ENCODE data around the gene ERGIC1.

The ERGIC1 gene

DNA sequence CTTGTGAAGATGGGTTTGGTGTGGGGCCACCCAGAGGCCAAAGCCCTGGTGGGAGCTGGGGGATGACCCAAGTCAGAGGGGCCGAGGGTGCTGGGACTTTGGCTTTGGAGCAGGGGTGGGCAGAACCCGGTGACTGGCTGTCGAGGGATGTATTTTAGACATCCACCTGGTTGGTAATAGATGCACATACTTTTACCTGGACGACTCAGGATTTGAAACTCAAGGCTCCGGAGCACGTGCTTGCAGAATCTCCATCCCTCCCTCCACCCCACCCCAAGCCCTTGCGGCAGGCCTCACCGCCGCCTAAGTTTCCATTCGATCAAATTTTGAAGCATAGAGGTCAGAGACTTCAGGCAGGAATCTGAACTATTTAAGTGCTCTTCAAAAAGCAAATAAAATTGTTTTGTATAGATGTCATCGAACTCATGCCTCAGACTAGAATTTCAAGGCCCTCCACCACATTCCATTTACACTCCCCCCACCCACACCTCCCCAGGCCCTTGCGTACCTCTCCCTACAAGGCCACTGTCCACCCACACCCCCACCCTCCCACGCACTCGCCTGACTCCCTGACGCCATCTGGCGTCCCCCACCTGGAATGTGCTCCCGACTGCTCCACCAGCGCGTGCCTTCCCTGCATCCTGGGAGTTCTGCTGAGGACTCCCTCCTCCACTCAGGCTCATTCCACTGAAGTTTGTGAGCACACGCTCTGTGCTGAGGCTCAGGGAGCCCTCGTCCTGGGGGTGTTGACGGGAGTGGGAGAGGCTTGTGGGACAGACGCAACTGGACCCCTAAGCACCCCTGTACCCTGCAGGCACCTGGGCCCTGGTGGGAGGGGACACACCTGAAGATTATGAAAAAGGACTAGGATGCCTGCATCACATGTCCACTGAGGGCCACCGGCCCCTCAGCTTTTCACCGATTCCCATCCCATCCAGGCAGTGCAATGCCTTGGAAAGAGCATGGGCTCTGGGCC, 68.7 kb downstream of the ERGIC1 start:
- H3K27ac Mint-ChIP-seq = peak overlapping the region; percentile 68

DNA sequence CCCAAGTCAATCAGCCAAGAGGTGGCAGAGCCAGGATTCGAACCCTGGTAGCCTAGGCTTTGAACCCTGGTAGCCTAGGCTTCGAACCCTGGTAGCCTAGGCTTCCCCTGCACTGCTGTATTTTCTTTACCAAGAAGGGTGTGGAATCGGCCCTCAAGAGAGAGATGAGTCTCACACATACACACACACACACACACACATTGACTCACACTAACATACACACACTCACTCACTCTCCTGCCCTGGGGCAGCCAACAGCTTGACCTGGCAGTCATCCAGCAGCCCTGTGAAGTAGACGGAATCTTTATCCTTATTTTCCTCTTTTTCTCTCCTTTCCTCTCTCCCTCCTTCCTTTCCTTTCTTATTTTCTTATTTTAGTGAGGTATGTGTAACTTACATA, 69.7 kb downstream of the ERGIC1 start:
- no peak for ATAC-seq (ENCODE audit: low read depth)
- DNase-seq (ENCODE audit: low spot score in 2 of 2) = no peak
- Mint-ChIP-seq H3K4me1 (peaks cover 10% of the 10 kb centered on the region), H3K27me3 (no peaks in the 10 kb centered on the region), H3K36me3 (peaks cover 17% of the 10 kb centered on the region), H3K9me3 (no peaks in the 10 kb centered on the region), H3K4me3 (no peak overlapping the region), H3K27ac (peak overlapping the region; percentile 14)

More for the DNA sequence above, 68.7 kb downstream of the ERGIC1 start:
- Mint-ChIP-seq H3K27me3 (no peaks in the 10 kb centered on the region), H3K4me1 (peaks cover 8% of the 10 kb centered on the region), H3K4me3 (no peak overlapping the region), H3K9me3 (no peaks in the 10 kb centered on the region), H3K36me3 (peaks cover 21% of the 10 kb centered on the region)
- ATAC-seq (ENCODE audit: low read depth) (no peak), DNase-seq (ENCODE audit: low spot score in 2 of 2) (no peak)

DNA sequence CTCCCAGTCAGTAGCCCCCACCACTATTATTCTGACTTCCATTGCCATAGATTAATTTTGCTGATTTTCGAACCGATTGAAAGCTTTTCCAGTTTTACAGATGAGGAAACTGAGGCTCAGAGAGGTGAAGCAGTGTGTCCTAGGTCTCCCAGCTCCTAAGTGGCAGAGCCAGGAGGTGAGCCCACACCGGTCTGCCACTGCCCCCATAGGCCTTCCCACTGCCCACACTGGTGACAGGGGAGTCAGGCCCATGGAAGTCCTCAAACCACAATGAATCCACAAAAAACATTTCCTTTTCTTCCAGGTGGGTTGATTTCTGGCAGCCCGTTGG, 70.2 kb downstream of the ERGIC1 start:
- H3K4me3 Mint-ChIP-seq = no peak overlapping the region
- peaks cover 14% of the 10 kb centered on the region for H3K36me3 Mint-ChIP-seq
- peaks cover 10% of the 10 kb centered on the region for H3K4me1 Mint-ChIP-seq
- DNase-seq (ENCODE audit: low spot score in 2 of 2) = no peak
- no peaks in the 10 kb centered on the region for H3K9me3 Mint-ChIP-seq
- ATAC-seq (ENCODE audit: low read depth) = no peak
- no peaks in the 10 kb centered on the region for H3K27me3 Mint-ChIP-seq
- H3K27ac Mint-ChIP-seq = peak overlapping the region; percentile 14

DNA sequence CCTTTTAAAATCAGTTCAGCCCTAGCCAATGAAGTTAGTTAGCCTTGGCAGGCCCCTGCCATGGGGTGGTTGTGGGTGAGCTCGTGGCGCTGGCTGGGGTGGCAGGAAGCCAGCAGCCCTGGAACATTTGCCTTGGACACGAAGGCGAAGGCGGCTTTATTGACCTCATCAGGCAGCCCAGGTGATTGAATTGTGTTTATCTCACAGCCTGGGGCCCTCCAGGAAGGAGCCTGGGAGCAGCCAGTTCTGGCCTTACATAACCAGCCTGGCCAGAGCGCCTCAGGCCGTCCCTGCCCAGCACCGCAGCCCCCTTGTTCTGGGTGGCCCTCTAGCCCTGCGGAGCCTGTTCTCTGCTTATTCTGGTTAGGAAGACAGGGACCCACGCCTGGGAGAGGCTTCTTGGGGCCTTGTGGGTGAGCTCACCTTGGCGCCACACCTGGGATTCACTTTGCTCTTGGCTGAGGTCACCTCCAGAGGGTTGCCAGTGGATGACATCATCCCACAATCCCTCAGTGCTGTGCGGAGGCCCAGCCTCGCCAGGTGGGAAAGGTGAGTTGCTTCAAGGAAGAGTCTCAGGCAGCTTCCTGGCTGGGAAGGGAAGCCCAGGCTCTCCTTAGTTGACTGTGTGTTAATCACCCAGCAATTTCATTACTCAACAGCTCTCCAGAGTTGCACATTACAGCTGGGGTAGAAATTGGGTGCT, 70.7 kb downstream of the ERGIC1 start:
- H3K36me3 Mint-ChIP-seq = peaks cover 14% of the 10 kb centered on the region
- H3K4me3 Mint-ChIP-seq = no peak overlapping the region
- no peaks in the 10 kb centered on the region for H3K9me3 Mint-ChIP-seq
- H3K4me1 Mint-ChIP-seq = peaks cover 13% of the 10 kb centered on the region
- DNase-seq (ENCODE audit: low spot score in 2 of 2) = no peak
- no peak overlapping the region for H3K27ac Mint-ChIP-seq
- no peaks in the 10 kb centered on the region for H3K27me3 Mint-ChIP-seq
- no peak for ATAC-seq (ENCODE audit: low read depth)

DNA sequence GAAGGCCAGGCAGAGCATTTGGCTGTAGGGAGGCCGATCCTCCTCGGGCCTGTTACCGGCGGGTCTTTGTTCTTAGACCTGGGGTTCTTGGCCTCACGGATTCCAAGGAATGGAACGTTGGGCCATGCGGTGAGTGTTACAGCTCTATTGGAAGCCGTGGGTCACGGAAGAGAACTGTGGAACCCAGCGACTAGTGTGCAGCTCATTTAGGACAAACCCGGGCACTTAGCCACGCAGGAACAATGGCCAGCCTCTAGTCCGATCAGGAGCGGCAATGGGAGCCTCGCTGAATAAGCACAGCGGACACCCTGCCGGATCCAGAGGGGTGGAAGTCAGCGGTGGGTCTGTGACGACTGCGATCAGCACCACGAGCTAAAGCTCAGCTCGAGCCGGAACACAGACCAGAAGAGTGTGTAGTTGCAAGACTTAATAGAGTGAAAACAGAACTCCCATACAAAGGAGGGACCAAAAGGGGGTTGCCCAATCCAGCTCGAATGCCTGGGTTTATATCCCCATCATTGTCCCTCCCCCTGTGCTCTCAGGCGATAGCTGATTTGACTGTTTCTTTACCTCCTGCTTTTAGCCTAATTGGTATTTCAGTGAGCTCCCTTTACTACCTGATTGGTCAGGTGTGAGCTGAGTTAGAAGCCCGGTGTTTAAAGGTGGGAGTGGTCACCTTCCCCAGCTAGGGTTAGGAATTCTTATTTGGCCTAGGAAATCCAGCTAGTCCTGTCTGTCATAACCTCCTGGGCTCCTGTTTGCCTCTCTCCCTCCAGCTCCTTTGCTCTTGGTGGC, 71.5 kb downstream of the ERGIC1 start:
- Mint-ChIP-seq H3K4me3 (no peak overlapping the region), H3K36me3 (peaks cover 14% of the 10 kb centered on the region), H3K27me3 (no peaks in the 10 kb centered on the region), H3K27ac (peak overlapping the region; percentile 70), H3K9me3 (no peaks in the 10 kb centered on the region), H3K4me1 (peaks cover 18% of the 10 kb centered on the region)
- DNase-seq (ENCODE audit: low spot score in 2 of 2) (no peak), ATAC-seq (ENCODE audit: low read depth) (no peak)

DNA sequence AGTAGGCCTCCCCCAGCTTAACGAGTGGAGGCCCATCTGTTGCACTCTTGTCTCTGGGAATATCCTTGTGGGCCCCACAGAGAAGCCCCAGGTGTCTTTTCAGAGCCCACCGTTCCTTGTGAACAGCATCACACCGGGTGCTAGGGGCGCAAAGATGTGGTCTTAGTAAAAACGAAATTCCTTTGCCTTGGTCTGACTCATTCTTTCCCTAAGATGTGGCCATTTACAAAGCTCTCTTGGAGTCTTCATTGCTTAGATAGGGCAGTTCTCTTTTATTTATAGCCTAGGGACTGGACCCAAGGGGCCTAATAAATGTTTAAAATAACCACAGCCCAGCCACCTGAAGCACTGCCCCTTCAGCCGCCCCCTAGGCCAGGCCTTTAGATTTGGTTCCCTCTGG, 72.4 kb downstream of the ERGIC1 start:
- no peak for ATAC-seq (ENCODE audit: low read depth)
- H3K27ac Mint-ChIP-seq = peak overlapping the region; percentile 82
- peaks cover 14% of the 10 kb centered on the region for H3K36me3 Mint-ChIP-seq
- no peak for DNase-seq (ENCODE audit: low spot score in 2 of 2)
- no peaks in the 10 kb centered on the region for H3K27me3 Mint-ChIP-seq
- H3K4me1 Mint-ChIP-seq = peaks cover 24% of the 10 kb centered on the region
- H3K4me3 Mint-ChIP-seq = no peak overlapping the region
- H3K9me3 Mint-ChIP-seq = no peaks in the 10 kb centered on the region

DNA sequence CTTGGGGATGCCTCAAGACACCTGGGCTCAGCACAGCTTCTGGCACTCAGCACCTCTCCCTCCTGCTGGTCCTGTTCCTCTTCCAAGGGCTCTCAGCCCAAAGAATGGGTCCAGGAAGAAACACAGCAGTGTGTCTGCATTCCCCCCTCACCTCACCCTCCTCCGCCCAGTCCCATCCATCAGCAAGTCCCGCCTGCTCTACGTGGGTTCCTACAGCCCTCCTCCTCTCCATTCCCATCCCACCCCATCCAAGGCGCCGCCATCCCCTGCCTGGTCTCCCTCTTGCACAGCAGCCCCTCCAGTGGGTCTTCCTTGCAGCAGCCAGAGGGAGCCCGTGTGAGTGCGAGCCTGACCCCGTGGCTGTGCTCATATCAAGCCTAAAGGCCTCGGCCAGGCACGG, 72.8 kb downstream of the ERGIC1 start:
- H3K9me3 Mint-ChIP-seq = no peaks in the 10 kb centered on the region
- DNase-seq (ENCODE audit: low spot score in 2 of 2) (no peak), ATAC-seq (ENCODE audit: low read depth) (no peak)
- H3K27me3 Mint-ChIP-seq = no peaks in the 10 kb centered on the region
- peaks cover 14% of the 10 kb centered on the region for H3K36me3 Mint-ChIP-seq
- H3K4me1 Mint-ChIP-seq = peaks cover 26% of the 10 kb centered on the region
- no peak overlapping the region for H3K4me3 Mint-ChIP-seq
- peak overlapping the region; percentile 82 for H3K27ac Mint-ChIP-seq

DNA sequence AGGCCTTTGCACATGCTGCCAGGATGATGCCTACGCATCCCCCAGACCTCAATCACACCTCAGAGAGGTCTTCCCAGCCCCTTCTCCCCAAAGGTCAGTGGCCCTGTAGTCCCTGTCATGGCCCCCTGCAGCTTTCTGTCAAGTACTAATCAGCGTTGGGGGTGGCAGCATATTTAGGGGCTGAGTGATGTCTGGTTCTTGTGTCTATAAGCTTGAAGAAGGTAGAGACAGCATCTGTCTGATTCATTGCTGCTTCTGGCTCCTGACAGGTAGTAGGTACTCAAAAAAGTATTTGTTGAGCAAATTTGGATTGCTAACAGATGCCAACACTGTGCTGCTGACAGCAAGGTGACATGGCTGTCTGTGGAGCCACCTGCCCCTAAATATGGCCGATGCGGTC, 73.6 kb downstream of the ERGIC1 start:
- ATAC-seq (ENCODE audit: low read depth) (no peak), DNase-seq (ENCODE audit: low spot score in 2 of 2) (no peak)
- peaks cover 26% of the 10 kb centered on the region for H3K4me1 Mint-ChIP-seq
- H3K36me3 Mint-ChIP-seq = peaks cover 13% of the 10 kb centered on the region
- no peak overlapping the region for H3K4me3 Mint-ChIP-seq
- H3K27me3 Mint-ChIP-seq = no peaks in the 10 kb centered on the region
- H3K27ac Mint-ChIP-seq = peak overlapping the region; percentile 82
- no peaks in the 10 kb centered on the region for H3K9me3 Mint-ChIP-seq

DNA sequence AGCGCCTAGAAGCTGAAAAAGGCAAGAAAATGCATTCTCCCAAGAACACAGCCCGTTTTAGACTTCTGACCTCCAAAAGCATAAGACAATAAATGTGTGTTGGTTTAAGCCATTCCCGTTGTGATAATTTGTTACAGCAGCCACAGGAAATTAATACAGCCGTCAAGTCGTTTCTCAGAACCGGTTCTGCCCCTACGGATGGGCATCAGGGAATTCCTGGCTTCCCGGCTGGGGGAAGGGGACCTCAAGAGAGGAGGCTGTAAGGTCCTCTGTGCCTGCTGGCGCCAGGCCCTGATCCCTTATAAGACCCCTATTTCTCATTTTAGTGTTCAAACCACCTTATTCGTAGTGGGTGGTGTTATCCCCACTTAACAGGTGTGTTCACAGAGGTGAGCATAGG, 74.6 kb downstream of the ERGIC1 start:
- no peak for ATAC-seq (ENCODE audit: low read depth)
- Mint-ChIP-seq H3K36me3 (peaks cover 14% of the 10 kb centered on the region), H3K27me3 (no peaks in the 10 kb centered on the region), H3K9me3 (no peaks in the 10 kb centered on the region), H3K4me1 (peaks cover 26% of the 10 kb centered on the region), H3K4me3 (no peak overlapping the region), H3K27ac (peak overlapping the region; percentile 82)
- no peak for DNase-seq (ENCODE audit: low spot score in 2 of 2)

DNA sequence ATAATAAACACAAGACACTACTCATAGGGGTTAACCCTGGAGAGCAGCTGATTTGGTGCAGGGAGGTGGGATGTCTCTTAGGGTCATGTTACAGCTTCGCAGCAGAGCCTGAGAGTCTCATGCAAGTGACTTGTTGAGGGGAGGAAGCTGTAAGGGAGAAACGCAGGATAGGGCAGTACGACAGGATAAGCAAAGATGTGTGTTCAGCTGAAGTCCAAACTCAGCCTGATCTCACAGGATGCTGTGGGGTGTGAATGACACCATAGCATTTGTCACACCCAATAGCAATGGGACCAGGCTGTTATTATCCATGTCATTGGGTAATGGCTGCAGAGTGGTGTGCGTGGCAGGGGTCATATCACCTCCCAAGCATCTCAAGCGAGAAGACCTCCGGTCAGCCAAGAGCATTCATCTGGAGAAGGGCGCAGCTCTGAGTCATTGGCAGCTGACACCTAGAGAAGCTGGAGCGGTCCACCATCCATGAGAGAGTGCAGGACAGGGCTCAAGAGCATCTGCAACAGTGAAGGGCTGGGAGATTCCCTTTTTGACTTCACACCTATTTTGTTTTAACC, 76.0 kb downstream of the ERGIC1 start:
- Mint-ChIP-seq H3K9me3 (no peaks in the 10 kb centered on the region), H3K36me3 (peaks cover 12% of the 10 kb centered on the region), H3K27me3 (no peaks in the 10 kb centered on the region), H3K27ac (peak overlapping the region; percentile 86), H3K4me3 (no peak overlapping the region), H3K4me1 (peaks cover 26% of the 10 kb centered on the region)
- DNase-seq (ENCODE audit: low spot score in 2 of 2) = no peak
- peak; percentile 59 for ATAC-seq (ENCODE audit: low read depth)

DNA sequence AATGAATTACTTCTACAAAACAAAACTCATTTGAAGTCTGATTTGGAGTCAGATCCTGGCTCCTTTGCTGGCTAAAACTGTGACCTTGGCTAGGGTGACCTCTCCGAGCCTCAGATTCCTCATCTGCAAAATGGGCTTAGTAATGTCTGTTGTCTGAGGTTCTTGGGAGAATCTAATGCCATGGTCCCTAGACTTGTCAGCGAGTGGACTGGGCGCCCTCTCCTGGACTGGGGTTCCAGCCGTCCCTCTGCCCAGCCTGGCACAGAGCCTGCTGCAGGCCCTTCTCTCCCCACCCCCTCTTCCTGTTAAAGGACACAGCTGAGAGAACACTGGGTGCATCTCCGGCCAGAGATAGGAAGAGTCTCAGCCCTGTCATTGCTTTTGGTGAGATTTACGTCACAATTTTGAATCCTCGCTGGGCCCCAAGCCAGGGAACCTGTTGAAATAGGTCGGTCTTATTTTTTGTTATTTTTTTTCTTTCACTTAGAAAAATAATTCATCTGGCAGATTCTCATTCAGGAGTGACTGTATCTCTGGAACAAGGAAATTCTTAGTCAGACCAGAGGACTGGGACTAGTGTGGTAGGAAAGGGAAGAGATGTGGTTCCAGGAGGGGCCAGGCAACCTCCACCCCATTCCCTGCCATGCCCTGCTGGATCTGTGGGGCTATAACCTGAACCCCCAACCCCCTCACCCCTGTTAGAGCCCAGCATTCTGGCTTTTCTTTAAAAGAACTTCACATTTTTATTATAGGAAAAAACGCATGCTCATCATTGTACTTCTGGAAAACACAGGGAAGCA, 77.0 kb downstream of the ERGIC1 start:
- H3K9me3 Mint-ChIP-seq = no peaks in the 10 kb centered on the region
- ATAC-seq (ENCODE audit: low read depth) = peak; percentile 82
- H3K27me3 Mint-ChIP-seq = no peaks in the 10 kb centered on the region
- peak overlapping the region; percentile 86 for H3K27ac Mint-ChIP-seq
- peak; percentile 25 to 40 for DNase-seq (ENCODE audit: low spot score in 2 of 2)
- H3K36me3 Mint-ChIP-seq = peaks cover 17% of the 10 kb centered on the region
- H3K4me3 Mint-ChIP-seq = no peak overlapping the region
- peaks cover 23% of the 10 kb centered on the region for H3K4me1 Mint-ChIP-seq

DNA sequence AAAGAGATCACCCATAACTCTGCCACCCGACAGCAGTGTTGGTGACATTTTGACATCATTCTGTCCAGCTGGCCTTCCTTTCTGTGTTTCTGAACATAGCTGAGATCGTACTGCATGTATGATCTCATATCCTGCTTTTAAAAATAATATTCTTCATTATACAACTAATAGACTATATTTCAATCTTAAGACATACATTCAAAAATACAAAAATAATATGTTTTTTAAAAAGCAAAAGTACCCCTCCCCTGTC, 77.5 kb downstream of the ERGIC1 start:
- Mint-ChIP-seq H3K27ac (peak overlapping the region; percentile 86), H3K4me1 (peaks cover 22% of the 10 kb centered on the region), H3K27me3 (no peaks in the 10 kb centered on the region), H3K36me3 (peaks cover 18% of the 10 kb centered on the region), H3K9me3 (no peaks in the 10 kb centered on the region), H3K4me3 (no peak overlapping the region)
- ATAC-seq (ENCODE audit: low read depth) (no peak), DNase-seq (ENCODE audit: low spot score in 2 of 2) (no peak)

DNA sequence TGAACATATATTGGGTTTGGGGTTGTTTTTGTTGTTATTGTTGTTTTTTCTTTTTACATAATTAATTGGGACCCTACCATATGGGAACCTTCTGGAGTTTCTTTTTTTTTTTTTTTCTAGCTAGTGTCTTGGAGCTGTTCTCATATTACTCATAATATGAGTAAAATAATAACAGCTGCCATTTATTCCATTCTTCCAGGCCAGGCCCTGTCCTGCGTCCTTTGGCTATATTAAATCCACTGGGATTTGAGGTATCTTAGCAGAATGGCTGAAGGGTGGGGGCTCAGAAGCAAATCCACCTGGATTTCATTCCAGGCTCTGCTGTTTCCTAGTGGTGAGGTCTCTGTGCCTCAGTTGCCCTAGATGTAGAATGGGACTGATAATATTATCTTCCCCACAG, 77.9 kb downstream of the ERGIC1 start:
- Mint-ChIP-seq H3K4me1 (peaks cover 21% of the 10 kb centered on the region), H3K27ac (peak overlapping the region; percentile 86), H3K36me3 (peaks cover 19% of the 10 kb centered on the region), H3K4me3 (peak overlapping the region; percentile 15), H3K27me3 (no peaks in the 10 kb centered on the region), H3K9me3 (no peaks in the 10 kb centered on the region)
- DNase-seq (ENCODE audit: low spot score in 2 of 2) = no peak
- ATAC-seq (ENCODE audit: low read depth) = no peak

Measured in memory B cell (primary cell).